Ovary (tissue), 3 donors: ENCODE data around the gene BICDL2.

Experiments
- EP300 ChIP-seq: sonication (generic); formaldehyde crosslinking; IDR thresholded peaks from one replicate; pipeline ENCODE4 v1.6.1; 2017; ENCODE audit warnings: antibody characterized with exemption
- TF ChIP-seq, protein P1 (sequence below), 3 donors: fragments of 450-650 bp in 2 of 3; fragments of 200-600 bp in 1 of 3; IDR thresholded peaks; one replicate each; pipeline versions ENCODE4 v1.5.1 to v1.8.0; 2016 to 2022; ENCODE audit warnings: antibody characterized with exemption in 3 of 3, mild to moderate bottlenecking in 1 of 3
- donor health status: DM: no; HTN: no; CAD: no.

DNA sequence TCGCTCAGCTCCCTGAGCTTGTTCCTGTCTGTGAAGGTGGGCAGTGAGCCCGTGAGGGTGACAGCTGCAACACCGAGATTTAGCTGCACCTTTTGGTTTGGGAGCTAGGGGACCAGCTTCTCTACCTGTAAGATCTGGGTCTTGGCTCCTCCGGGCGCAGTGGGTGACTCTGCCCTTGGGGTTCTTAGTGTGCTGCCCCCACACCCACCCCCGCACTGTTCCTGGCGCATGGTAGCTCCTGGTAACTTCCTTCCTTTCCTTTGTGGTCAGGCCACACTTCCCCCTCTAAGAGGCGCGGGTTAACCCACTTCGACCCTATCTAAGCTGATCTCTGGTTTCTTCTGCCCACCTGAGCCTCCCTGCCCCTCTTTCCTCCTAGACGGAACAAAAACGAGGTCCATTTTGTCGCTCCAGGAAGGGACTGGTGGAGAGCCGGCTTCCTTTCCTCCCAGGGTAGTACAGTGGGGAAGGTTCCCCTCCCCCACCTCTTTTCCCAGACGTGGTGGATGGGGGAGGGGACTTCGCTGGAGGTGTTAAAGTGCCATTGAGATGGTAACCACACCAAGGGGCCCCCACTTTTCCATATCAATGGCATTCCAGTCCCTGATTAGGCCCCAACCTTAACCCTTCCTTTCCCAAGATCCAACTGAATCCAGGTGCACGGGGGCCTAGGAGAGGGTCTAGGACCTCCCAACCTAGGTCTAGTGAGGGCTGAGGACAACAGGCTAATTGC is 28.6 kb downstream of the BICDL2 start:
- TF ChIP-seq, protein P1, sequence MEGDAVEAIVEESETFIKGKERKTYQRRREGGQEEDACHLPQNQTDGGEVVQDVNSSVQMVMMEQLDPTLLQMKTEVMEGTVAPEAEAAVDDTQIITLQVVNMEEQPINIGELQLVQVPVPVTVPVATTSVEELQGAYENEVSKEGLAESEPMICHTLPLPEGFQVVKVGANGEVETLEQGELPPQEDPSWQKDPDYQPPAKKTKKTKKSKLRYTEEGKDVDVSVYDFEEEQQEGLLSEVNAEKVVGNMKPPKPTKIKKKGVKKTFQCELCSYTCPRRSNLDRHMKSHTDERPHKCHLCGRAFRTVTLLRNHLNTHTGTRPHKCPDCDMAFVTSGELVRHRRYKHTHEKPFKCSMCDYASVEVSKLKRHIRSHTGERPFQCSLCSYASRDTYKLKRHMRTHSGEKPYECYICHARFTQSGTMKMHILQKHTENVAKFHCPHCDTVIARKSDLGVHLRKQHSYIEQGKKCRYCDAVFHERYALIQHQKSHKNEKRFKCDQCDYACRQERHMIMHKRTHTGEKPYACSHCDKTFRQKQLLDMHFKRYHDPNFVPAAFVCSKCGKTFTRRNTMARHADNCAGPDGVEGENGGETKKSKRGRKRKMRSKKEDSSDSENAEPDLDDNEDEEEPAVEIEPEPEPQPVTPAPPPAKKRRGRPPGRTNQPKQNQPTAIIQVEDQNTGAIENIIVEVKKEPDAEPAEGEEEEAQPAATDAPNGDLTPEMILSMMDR (IDR thresholded peaks at IDR 0.05) = no peak
- no peak for TF ChIP-seq EP300
